Glutamatergic neuron (in vitro differentiated cells): ENCODE data around the gene DYNC1H1. TPM values are rescaled to one million over a fixed set of nuclear protein-coding genes. Genes with fewer than 3 reads are reported as not detected.

Experiments
- DNase-seq: peaks from one replicate; pipeline ENCODE4 v3.0.0; 2022
- H3K27ac Mint-ChIP-seq: one replicate; pipeline ENCODE4 v1.8.0; 2020; ENCODE audit warnings: mild to moderate bottlenecking, mixed read lengths, inconsistent platforms; ENCODE audit not compliant: unreplicated experiment
- H3K27me3 Mint-ChIP-seq: one replicate; pipeline ENCODE4 v1.8.0; 2020; ENCODE audit warnings: mild to moderate bottlenecking, moderate library complexity, mixed read lengths, inconsistent platforms; ENCODE audit not compliant: unreplicated experiment
- H3K36me3 Mint-ChIP-seq: one replicate; pipeline ENCODE4 v1.8.0; 2020; ENCODE audit warnings: mild to moderate bottlenecking, mixed read lengths, inconsistent platforms; ENCODE audit not compliant: unreplicated experiment
- H3K4me1 Mint-ChIP-seq: one replicate; pipeline ENCODE4 v1.8.0; 2020; ENCODE audit warnings: mild to moderate bottlenecking, low read depth, mixed read lengths, inconsistent platforms; ENCODE audit not compliant: unreplicated experiment
- H3K4me3 Mint-ChIP-seq: one replicate; pipeline ENCODE4 v1.8.0; 2020; ENCODE audit warnings: mild to moderate bottlenecking, mixed read lengths, inconsistent platforms; ENCODE audit not compliant: unreplicated experiment
- H3K9me3 Mint-ChIP-seq: one replicate; pipeline ENCODE4 v1.8.0; 2020; ENCODE audit warnings: mild to moderate bottlenecking, moderate library complexity, mixed read lengths, inconsistent platforms; ENCODE audit not compliant: unreplicated experiment
- CTCF ChIP-seq: fragments of 200-600 bp; sonication (generic); IDR thresholded peaks from one replicate; pipeline ENCODE4 v1.5.0; 2021; ENCODE audit not compliant: partially characterized antibody, unreplicated experiment
- total RNA-seq: library from RNA; stranded (reverse); fragmentation: NEBNext Ultra II Directional; extraction: Animal tissue kit (Norgen Biotek cat#: 25700); gene quantifications from one replicate; pipeline ENCODE4 v1.2.1, GENCODE V29; 2021; ENCODE audit not compliant: unreplicated experiment

Gene DYNC1H1
- total RNA-seq, 1 donor from 2014 or later: 2,051 TPM

- peaks cover 18% of the 10 kb centered on the region for H3K9me3 Mint-ChIP-seq
- no peak overlapping the region for H3K27ac Mint-ChIP-seq
- no peak for DNase-seq
- H3K36me3 Mint-ChIP-seq: no peaks in the 10 kb centered on the region
- no peak overlapping the region for H3K4me3 Mint-ChIP-seq
- no peak for TF ChIP-seq CTCF
- peaks cover 12% of the 10 kb centered on the region for H3K27me3 Mint-ChIP-seq
- H3K4me1 Mint-ChIP-seq: peaks cover 10% of the 10 kb centered on the region
Measured at GRCh38 chr14:101950100-101950499, 14.3 kb upstream of the DYNC1H1 start.

- Mint-ChIP-seq H3K4me3 (no peak overlapping the region), H3K27me3 (peaks cover 12% of the 10 kb centered on the region), H3K9me3 (peaks cover 18% of the 10 kb centered on the region), H3K4me1 (peaks cover 10% of the 10 kb centered on the region), H3K27ac (no peak overlapping the region), H3K36me3 (no peaks in the 10 kb centered on the region)
- TF ChIP-seq CTCF: no peak
- DNase-seq: no peak
Measured at GRCh38 chr14:101950516-101951215, 13.7 kb upstream of the DYNC1H1 start.

- Mint-ChIP-seq H3K4me1 (peaks cover 18% of the 10 kb centered on the region), H3K36me3 (no peaks in the 10 kb centered on the region), H3K27me3 (peaks cover 5% of the 10 kb centered on the region), H3K27ac (peak overlapping the region; percentile 73), H3K4me3 (no peak overlapping the region), H3K9me3 (peaks cover 8% of the 10 kb centered on the region)
- TF ChIP-seq CTCF: no peak
- peak; percentile 39 for DNase-seq
Measured at GRCh38 chr14:101953151-101953550, 11.2 kb upstream of the DYNC1H1 start.

- H3K4me3 Mint-ChIP-seq: peak overlapping the region; percentile 4
- no peaks in the 10 kb centered on the region for H3K36me3 Mint-ChIP-seq
- H3K27me3 Mint-ChIP-seq: peaks cover 5% of the 10 kb centered on the region
- no peak for DNase-seq
- H3K9me3 Mint-ChIP-seq: peaks cover 5% of the 10 kb centered on the region
- peaks cover 14% of the 10 kb centered on the region for H3K4me1 Mint-ChIP-seq
- H3K27ac Mint-ChIP-seq: no peak overlapping the region
- no peak for TF ChIP-seq CTCF
Measured at GRCh38 chr14:101954501-101954900, 9.9 kb upstream of the DYNC1H1 start.

- Mint-ChIP-seq H3K4me1 (peaks cover 14% of the 10 kb centered on the region), H3K4me3 (no peak overlapping the region), H3K27me3 (peaks cover 11% of the 10 kb centered on the region), H3K9me3 (peaks cover 5% of the 10 kb centered on the region), H3K36me3 (no peaks in the 10 kb centered on the region), H3K27ac (peak overlapping the region; percentile 84)
- TF ChIP-seq CTCF: no peak
- DNase-seq: no peak
Measured at GRCh38 chr14:101955695-101956161, 8.6 kb upstream of the DYNC1H1 start.
